ENCODE measurements around the gene LAMA3.

LAMA3 gene

GRCh38 chr18:23972453-23972852 is 283.2 kb downstream of the LAMA3 start:
- no peak for TF ChIP-seq CTCF (IDR thresholded peaks at IDR 0.05; ENCODE audit: low read depth, low read length)
- H3K36me3 ChIP-seq, result no peaks in the 10 kb centered on the region
- peak overlapping the region; percentile 80 for H3K27ac ChIP-seq
- peaks cover 3% of the 10 kb centered on the region for H3K9me3 ChIP-seq (ENCODE audit: severe bottlenecking)
- H3K27me3 ChIP-seq (ENCODE audit: insufficient read depth, low read depth, severe bottlenecking), result no peaks in the 10 kb centered on the region
- DNase-seq, result no peak
- H3K4me3 ChIP-seq (ENCODE audit: low read depth, low read length), result no peak overlapping the region

- Histone ChIP-seq H3K27ac (no peak overlapping the region; the same call in 1 of the 2 replicates), H3K36me3 (no peaks in the 10 kb centered on the region), H3K9me3 (ENCODE audit: severe bottlenecking) (peaks cover 3% of the 10 kb centered on the region), H3K27me3 (ENCODE audit: insufficient read depth, low read depth, severe bottlenecking) (no peaks in the 10 kb centered on the region), H3K4me3 (ENCODE audit: low read depth, low read length) (no peak overlapping the region)
- TF ChIP-seq CTCF (IDR thresholded peaks at IDR 0.05; ENCODE audit: low read depth, low read length), result no peak
- no peak for DNase-seq
These were observed 287.9 kb downstream of the LAMA3 start for GRCh38 chr18:23977103-23977502.

- DNase-seq, result peak; percentile 77
- no peaks in the 10 kb centered on the region for H3K27me3 ChIP-seq (ENCODE audit: insufficient read depth, low read depth, severe bottlenecking)
- H3K4me3 ChIP-seq (ENCODE audit: low read depth, low read length), result no peak overlapping the region
- peak; percentile 20; the same call in 1 of the 2 replicates for TF ChIP-seq CTCF (IDR thresholded peaks at IDR 0.05; ENCODE audit: low read depth, low read length)
- H3K9me3 ChIP-seq (ENCODE audit: severe bottlenecking), result peaks cover 3% of the 10 kb centered on the region
- H3K27ac ChIP-seq, result peak overlapping the region; percentile 74
- H3K36me3 ChIP-seq, result no peaks in the 10 kb centered on the region
These were observed 288.6 kb downstream of the LAMA3 start for GRCh38 chr18:23977719-23978483.

GRCh38 chr18:23981369-23981980 is 292.2 kb downstream of the LAMA3 start:
- no peaks in the 10 kb centered on the region for H3K36me3 ChIP-seq
- DNase-seq, result peak; percentile 91
- H3K27ac ChIP-seq, result peak overlapping the region; percentile 80
- TF ChIP-seq CTCF (IDR thresholded peaks at IDR 0.05; ENCODE audit: low read depth, low read length), result no peak
- no peaks in the 10 kb centered on the region for H3K27me3 ChIP-seq (ENCODE audit: insufficient read depth, low read depth, severe bottlenecking)
- peak overlapping the region; percentile 24 for H3K4me3 ChIP-seq (ENCODE audit: low read depth, low read length)
- H3K9me3 ChIP-seq (ENCODE audit: severe bottlenecking), result no peaks in the 10 kb centered on the region

GRCh38 chr18:23982155-23983079 is 293.2 kb downstream of the LAMA3 start:
- no peak for TF ChIP-seq CTCF (IDR thresholded peaks at IDR 0.05; ENCODE audit: low read depth, low read length)
- DNase-seq, result peak; percentile 74
- Histone ChIP-seq H3K27me3 (ENCODE audit: insufficient read depth, low read depth, severe bottlenecking) (no peaks in the 10 kb centered on the region), H3K9me3 (ENCODE audit: severe bottlenecking) (no peaks in the 10 kb centered on the region), H3K4me3 (ENCODE audit: low read depth, low read length) (peak overlapping the region; percentile 24), H3K27ac (peak overlapping the region; percentile 80), H3K36me3 (no peaks in the 10 kb centered on the region)

Measured in WERI-Rb-1 (cell line).